VCaP (cell line): ENCODE data around the gene PLSCR3.

ENCODE experiments used
- H3K27ac ChIP-seq: fragments of 450-650 bp; 2 replicates; pipeline ENCODE4 v1.5.1; 2017
- CTCF ChIP-seq: fragments of 450-650 bp; conservative IDR thresholded peaks from 2 replicates; pipeline ENCODE4 v1.5.1; 2017; ENCODE audit warnings: mild to moderate bottlenecking, moderate library complexity

Gene PLSCR3

DNA sequence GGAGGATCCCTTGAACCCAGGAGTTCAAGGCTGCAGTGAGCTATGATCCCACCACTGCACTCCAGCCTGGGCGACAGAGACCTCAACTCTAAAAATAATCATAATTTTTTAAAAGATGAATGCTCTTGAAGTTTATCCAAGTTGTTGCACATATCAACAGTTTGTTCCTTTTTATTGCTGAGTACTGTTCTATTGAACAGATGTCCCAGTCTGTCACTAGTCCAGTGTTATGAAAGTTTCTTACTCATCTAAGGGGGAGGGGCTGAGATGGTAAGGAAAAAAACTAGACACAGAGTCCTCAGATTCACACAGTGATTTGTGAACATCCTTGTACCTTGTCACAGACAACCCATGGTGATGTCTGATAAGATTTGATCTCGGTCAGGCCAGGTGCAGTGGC is 54.1 kb downstream of the PLSCR3 start:
- no peak overlapping the region for H3K27ac ChIP-seq
- TF ChIP-seq CTCF, result no peak
